Inflammatory macrophage treated with lipopolysaccharide for 4 hours (primary cell): ENCODE data around the gene FAM50B.

Experiments used
- DNase-seq: peaks from one replicate; pipeline ENCODE4 v3.0.0-alpha.2; 2020

FAM50B gene

DNA sequence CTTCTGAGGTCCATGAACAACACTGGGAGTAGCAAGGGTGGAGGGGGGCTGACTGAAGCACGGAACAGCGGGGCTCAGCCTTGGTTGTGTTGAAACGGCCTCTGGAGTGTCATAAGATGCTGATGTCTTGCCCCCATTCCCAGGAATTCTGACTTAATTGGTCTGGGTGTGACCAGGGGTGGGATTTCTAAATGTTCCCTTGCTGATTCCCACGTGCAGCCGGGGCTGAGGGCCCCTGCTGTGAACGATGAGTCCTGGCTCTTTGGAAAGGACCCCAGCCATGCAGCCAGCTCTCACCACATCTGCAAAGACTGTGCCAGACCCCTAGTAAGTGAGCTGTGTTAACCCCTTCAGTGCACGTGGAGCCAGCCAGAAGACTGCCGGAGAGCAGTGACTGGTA lies 28.6 kb upstream of the FAM50B start:
- no peak for DNase-seq

DNA sequence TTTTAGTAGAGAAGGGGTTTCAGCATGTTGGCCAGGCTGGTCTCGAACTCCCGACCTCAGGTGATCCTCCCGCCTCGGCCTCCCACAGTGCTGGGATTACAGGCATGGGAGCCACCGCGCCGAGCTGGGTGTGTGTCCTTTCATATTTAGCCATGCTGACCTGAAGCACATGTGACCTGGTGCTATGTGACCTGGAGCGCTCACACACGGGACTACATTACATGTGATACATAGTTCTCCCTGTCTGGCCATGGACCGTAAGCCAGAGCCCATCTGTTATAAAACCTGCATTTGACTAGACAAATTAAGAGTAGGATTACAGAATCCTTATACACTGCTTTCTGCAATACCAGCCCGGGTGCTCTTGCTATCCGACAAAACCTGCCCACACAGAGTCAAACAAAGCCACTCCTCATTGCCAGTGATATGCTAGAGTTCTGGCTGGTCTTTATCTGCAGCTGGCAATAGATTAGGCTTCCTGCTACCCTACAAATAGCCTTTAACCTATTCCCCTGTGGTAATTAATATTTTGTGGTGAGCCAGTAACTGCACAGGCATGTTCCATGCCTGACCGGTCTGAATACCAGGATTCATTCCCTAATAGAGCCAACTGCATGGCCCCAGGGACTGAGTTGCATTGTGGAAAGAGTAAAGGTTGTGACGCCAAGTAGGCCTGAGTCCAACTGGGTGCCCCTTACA lies 26.3 kb upstream of the FAM50B start:
- no peak for DNase-seq

DNA sequence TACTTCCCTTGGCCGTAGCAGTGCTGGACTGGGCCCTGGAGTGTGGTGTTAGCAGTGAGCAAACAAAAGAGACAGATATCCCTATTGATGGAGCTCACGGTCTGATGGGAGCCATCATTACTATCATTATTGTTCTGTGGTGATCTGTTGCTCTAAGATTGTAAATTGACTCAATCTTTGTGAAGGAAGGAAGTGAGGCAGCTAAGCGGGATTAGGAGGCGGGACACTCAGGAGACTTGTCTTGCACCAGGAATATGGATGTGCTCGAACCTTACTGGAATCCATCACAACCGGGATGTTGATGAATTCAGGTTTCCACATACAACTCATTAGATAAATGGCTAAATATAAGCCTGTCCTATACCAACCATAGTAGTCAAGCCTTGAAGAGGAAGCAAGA lies 25.5 kb upstream of the FAM50B start:
- no peak for DNase-seq

DNA sequence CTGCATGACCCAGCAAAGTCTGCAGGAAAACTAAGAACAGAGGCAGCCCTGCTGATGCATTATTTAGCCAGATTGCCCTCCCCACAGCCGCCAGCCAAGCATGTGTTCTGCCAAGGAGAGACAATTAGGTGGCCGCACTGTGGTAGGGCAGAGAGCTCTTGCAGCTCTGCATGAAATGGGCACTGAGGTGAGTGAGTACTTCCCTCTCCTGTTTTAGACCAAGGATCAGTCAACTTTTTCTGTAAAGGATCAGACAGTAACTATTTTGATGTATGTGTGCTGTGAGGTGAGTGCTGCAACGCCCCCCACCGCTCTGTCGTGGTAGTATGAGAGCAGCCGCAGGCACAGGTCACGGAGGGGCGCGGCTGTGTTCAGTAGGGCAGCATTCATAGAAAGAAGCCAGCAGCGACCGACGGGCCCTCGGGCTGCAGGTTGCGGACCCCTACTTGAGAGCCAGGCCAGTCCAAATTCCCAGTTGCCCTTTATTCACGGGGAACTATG lies 23.8 kb upstream of the FAM50B start:
- no peak for DNase-seq

DNA sequence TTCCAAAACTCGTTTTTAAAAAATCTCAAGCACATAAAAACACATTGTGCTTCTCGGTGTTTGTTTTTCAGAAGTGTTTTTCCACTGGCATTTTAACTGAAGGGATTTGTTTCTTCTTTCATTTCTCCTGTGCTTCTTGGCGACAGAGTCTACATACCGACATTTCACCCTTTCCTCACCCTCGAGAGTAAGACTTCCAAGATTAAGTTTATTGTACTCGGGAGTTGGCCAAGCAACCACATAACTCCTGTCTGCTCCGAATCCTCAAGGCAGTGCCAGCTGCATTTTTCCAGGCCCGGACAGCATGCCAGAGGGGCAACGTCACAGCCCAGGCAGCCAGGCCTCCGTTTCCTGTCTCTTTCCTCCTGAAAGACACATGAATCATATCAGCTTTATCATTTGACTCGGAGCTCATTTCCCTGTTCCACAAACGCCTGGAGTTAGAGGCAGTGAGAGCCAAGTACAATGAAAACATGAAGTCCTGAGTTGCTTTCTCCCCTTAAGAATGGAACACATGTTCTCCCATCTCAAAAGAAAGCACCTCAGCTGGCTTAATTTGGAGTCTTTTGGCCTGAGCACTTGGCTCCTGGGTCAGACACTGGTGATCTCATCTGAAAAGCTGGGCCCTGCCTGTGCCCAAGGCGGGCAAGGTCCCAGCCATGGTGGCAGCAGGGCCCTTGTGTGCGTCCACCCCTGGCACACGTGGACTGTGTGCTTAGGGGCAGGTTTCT lies 23.2 kb upstream of the FAM50B start:
- DNase-seq = no peak

DNA sequence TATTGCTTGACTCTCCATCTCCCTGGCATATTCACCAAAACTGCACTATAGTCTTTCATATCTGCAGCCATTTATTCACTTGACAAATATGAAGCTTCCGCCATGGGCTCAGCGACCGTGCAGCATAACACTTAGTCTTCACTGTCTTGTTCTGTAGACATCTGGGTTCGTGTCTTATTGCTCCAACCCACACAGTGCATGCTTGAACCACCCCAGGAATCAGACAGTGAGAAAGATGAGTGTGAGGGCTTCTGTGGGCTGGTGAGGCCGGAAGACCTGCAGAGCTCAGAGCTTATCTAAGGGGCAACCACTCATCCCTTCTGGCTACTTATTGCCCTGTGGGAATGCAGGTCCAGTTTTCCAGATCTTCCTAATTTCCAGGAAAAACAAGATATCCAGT lies 19.9 kb upstream of the FAM50B start:
- DNase-seq = no peak

DNA sequence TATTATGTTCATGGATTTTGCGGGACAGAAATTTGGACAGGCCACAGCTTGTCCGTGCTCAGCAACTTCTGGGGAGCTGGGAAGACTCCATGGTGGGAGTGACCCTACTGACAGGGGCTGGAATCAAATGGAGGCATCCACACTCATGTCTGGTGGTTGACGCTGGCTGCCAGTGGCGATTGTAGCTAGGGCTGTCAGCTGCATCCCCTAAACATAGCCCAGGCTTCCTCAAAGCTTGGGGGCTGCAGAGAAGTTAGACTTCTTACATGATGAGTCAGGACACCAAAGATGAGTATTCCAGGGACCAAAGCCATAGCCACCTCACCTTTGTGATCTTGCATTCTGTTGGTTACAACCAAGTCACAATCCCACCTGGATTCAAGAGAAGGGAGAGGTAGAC lies 18.4 kb upstream of the FAM50B start:
- no peak for DNase-seq

DNA sequence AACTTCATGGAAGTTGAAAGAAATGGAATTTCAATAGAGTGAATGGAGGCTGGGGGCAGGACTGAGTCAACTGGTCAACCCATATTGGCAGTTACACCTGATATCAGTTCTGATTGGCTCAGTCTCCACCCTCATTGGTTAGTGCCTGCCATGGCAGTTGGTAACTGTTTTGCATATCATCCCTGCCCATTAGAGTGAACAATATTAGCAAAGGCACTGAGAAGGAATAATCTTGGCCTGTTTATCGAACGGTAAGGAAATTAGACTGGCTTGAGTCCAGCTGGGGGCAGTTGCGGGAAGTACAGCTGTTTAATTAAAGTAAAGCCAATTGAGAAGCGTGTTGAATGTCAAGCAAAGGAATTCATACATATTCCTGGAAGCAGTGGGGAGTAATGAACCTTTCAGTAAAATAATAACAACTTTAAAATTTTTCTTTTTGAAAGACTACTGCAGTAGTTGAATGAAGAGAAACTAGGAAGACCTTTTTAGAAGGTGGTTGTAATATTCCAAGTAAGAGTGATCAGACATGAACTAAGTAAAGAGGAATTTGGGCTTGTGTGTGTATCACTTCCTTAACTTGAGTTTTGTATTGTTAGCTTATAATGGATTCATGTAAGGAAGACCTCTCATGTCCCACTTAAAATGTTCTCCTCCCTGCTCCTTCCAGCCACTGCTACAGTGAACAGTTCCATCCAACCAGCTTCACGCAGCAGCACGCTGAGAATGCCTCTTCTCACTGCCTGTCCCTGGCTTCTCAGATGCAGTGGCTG lies 17.2 kb upstream of the FAM50B start:
- no peak for DNase-seq

DNA sequence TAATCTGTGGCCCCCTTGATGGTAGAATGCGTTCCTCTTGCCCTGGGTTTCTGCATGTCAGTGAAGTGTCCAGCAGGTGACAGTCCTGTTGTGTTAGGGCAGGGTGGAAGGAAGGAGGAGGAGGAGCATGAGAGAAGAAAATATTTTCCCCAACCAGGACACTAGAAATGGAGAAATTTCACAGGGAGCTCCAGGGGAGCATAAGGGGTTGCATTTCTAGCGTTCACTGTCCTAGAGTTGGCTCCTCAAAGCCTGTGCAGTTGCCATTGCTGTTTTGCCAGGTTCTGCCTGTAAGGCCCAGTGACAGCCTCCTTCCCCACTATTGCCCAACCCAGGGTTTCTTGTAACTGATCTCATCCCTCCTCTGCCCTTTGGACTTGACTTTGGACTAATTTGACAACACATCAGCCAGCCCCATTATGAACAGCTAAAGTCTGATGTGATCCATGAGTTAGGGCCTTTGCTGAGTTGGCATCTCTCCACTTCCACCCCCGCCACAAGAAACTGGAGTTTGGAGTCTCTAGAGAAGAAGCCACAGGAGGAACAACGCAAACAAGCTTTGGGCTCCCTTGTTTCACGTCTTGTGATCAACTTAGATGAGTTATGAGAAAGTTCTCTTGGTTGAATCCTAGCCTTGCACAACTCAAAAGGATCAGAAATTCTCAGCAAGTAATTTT lies 14.0 kb upstream of the FAM50B start:
- DNase-seq = peak; percentile 82

DNA sequence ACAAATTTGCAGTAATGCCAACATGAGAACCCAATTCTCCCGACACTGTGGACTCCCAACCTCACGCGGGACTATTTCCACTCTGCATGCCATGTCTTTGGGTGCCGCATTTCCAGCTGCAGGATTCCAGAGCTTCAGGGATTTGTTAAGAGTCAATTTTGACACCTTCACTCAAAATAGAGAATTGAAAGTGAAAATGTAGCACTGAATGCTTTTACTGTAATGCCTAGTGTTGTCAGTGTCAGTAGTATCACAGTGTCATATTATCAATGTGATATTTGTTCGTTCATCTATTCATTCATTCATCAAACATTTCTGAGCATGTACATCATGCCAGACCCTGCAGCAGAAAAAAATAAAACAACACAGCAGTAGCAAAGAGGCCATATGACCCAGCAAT lies 13.4 kb upstream of the FAM50B start:
- peak; percentile 71 for DNase-seq

DNA sequence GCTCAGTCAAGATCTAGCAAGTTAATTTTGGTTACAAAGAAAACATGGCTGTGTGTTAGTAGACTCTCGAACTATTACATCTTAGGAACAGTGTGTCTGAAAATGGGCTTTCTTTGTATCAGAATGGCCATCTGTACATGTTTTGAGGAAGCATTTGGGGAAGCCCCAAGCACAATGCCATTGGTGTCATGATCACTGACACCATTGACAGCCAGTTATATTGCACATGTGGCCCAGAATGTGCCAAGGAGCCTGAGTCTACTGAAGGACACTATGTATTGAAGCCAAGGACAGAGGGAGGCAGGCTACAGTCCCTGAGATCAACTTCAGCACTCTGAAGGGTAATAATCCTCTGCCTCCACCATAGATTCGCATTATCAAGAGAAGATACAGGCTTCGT lies 12.6 kb upstream of the FAM50B start:
- DNase-seq = peak; percentile 67

DNA sequence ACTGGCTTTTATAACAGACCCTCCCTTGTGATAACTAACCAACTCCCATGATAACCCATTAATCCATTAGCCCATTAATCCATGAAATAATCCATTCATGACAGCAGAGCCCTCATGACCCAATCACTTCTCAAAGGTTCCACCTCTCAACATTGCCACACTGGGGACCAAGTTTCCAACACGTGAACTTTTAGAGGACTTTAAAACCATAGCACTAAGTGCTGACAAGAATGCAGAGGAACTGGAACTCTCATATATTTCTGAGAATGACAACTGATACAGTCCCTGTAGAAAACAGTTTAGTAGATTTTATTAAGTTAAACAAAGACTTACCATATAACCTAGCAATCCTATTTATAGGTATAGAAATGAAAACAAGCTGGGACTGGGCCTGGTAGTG lies 11.4 kb upstream of the FAM50B start:
- no peak for DNase-seq

DNA sequence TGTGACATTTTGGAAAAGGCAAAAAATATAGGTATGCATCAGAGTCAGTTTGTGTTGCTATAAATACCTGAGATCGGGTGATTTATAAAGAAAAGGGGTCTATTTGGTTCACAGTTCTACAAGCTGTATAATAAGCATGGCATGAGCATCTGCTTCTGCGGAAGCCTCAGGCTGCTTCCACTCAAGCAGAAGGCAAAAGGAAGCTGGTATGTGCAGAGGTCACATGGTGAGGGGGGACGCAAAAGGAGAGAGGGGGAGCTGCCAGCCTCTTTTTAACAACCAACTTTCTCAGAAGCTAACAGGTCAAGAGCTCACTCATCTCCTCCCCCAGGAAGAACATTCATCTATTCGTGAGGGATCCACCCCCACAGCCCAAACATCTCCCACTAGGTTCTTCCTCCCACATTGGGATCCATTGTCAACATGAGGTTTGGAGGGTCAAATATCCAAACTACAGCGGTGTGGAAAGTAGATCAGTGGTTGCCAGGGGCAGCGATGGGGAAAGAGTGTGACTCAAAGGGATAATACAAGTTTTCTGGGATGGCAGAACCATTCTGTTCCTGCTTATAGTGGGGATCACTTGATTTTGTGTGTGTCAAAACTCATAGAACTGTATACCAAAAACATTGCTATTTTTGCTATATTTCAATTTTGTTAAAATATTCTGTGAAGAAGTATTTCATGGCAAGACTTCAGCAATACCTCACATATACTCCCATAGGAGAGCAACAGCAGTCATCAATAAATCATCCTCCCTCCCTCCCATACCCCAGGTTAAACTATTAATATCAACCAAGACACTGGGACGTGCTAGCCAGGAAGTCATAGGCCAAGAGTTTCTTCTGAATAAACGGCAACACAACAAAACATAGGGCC lies 9.9 kb upstream of the FAM50B start:
- no peak for DNase-seq

DNA sequence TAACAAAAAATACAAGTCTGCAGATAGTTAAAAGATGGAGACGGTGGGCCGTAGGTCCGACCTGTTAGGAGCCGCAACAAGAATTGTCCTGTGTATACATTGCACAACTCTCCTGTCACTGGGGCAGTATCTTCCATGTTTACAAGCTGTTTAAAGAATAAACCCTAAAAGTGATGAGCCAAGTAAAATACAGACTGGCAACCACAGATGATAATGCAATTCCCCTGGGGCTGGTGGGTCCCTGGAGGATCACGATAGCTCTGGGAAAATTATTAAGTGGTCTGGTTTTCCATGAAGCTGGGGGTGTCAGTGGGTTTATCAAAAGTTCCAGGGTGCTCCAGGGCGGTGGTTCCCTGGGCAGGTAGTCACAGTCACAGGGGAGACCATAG lies 8.1 kb upstream of the FAM50B start:
- DNase-seq = no peak

DNA sequence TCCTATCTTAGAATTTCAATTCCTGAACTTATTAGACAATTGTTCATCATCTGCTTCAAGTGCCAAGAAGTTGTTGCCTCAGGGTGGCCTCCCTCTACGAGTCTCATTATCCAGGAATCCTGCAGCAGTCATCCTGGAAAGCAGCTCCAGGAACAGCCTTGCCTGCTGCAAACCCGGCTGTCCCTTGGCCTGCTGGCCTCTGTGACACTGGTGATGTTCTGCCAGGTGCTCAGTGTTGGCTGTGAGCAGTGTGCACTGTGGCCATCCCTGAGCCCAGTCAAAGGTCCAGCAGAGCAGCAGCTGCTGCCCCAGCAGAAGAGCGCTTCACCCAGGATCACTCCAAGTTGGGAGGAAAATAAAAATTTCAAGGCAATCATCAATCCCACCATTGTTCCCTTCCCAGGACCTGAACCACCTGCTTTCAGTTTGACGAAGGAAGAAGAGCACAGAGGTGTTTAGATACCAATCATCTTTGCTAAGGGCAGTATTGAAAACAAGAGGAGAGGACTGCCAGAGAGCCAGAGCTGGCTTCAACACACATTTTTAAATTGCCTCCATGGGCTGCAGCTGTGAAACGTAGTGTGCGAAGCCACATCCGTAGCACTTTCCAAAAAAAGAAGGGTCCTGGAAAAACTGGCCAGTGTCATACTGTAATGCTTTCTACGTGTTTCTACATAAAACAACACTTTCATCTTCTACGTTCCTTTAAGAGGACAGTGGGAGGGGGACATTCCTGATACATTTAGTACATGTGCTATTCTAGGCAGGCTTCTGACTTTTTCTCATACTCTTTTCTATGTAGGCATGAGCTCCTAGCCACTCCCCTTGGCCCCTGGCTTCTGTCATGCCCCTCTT lies 7.2 kb upstream of the FAM50B start:
- DNase-seq = no peak

DNA sequence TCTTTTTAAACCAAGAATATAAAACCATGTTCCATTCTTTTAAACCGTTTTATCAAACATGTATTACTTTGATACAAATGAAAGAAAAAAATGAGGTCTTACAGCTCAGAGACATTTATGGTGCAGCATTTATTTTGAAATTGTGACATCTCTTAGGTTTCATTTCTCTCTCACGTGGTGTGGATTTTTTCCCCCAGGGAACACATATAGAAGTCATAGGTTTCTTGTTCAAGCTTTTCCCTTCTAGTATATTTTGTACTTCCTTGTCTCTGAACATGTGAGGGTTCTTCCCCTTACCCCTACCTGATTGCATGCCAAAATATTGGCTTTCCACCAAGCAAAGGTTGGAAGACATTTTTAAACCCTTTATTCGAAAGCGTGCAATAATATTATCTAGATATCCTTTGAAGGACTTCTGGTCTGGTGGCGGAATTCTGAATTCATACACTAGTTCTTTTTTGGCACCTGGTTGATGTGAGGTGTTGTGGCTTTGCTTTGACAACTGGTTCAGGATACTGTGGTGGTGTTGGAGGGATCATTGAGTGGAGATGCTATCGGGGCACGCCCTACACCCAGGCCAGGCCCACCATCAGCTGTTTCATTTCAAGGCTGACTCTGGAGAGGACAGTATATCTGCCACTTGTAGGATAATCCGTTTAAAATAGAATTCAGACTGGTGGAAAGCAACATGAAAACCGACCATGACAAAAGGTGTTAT lies 5.6 kb upstream of the FAM50B start:
- DNase-seq = peak; percentile 70

DNA sequence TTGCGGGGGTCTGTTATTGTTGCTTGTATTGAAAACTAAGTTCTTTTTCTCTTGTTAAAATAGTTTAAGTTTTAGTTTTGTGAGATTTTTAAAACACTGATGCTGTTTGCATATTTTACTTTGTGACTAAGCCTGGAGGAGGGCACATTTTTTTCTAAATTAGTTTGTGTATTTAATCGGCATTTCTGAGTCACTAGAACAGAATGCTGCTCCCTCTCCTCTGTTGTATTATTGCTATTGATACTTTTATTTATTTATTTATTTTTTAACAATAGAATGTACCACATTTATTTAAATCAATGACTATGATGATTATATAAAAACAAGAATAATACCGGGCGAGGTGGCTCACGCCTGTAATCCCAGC lies 5.1 kb upstream of the FAM50B start:
- DNase-seq = no peak

DNA sequence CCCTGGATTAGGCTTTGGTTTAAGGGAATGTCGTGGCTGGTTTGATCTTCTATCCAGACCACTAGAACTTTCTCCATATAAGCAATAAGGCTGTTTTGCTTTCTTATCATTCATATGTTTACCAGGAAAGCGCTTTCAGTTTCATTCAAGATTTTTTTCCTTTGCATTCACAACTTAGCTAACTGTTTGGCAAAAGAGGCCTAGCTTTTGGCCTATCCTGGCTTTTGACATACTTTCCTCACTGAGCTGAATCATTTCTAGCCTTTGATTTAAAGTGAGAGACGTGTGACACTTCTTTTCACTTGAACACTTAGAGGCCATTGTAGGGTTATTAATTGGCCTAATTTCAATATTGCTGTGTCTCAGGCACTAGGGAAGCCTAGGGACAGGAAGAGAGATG lies 1.7 kb upstream of the FAM50B start:
- DNase-seq = peak; percentile 51

DNA sequence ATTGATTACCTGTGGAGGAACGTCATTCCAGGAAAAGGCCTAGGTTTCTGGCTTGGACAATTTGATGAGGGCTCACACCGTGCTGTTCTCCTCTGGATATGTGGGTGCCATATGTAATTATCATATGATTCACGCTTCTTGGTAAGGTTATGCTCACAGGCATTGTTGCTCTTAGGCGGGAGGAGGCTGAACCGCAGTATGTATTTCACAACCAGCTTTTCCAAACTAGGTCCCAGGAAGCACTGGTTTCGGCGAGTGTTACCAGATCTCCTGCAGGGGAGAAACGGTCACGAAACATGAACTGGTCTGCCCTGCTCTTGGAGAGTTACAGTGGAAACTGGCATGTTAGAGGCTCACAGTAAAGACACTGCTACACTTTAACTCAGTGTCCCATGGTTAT lies 793 bp upstream of the FAM50B start:
- peak; percentile 22 for DNase-seq

DNA sequence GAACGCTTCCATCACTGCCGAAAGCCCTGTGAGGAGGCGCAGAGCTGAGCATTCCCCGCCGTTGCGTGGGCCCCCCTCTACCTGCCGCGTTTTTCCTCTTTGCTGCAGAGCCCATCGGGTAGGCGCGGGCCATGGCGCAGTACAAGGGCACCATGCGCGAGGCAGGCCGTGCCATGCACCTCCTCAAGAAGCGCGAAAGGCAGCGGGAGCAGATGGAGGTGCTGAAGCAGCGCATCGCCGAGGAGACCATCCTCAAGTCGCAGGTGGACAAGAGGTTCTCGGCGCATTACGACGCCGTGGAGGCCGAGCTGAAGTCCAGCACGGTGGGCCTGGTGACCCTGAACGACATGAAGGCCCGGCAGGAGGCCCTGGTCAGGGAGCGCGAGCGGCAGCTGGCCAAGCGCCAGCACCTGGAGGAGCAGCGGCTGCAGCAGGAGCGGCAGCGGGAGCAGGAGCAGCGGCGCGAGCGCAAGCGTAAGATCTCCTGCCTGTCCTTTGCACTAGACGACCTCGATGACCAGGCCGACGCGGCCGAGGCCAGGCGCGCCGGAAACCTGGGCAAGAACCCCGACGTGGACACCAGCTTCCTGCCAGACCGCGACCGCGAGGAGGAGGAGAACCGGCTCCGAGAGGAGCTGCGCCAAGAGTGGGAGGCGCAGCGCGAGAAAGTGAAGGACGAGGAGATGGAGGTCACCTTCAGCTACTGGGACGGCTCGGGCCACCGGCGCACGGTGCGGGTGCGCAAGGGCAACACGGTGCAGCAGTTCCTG lies 693 bp downstream of the FAM50B start:
- no peak for DNase-seq
